HepG2 (cell line): Measurements from ENCODE around the gene SLCO3A1. TPM values are rescaled to one million over a fixed set of nuclear protein-coding genes. Genes with fewer than 3 reads are reported as not detected.

Experiments
- ATAC-seq: fragments of 200-7000 bp; cut with Tn5 transposase; 3 replicates; pipeline ENCODE4 v1.9.1; 2020; ENCODE audit warnings: mild to moderate bottlenecking, moderate library complexity
- BruUV-seq: library from RNA; stranded (reverse); fragments of 400-500 nt; replicated peaks from 2 replicates; lab custom pipeline; 2021; lab: Mats Ljungman, UMichigan
- CTCF ChIA-PET: fragments of 300-600 bp; formaldehyde crosslinking; extraction: SDS; loops from one replicate; lab custom pipeline; 2021; ENCODE audit warnings: low total read pairs, inconsistent platforms, low intra/inter-chr PET ratio; lab: Yijun Ruan, JAX
- POLR2A ChIA-PET: fragments of 350-600 bp; sonication (Branson Sonifier 250); formaldehyde crosslinking; loops from one replicate; lab custom pipeline; 2020; ENCODE audit warnings: antibody characterized with exemption, inconsistent platforms; lab: Yijun Ruan, JAX
- DNase-seq: peaks from one replicate; pipeline ENCODE4 v3.0.0-alpha.2; 2015; ENCODE audit warnings: low spot score
- FAIRE-seq: peaks from 3 replicates; lab custom pipeline; 2011; peaks lifted over from hg19 to GRCh38; lab: Jason Lieb, UNC
- H2AFZ ChIP-seq: one replicate; pipeline ENCODE4 v1.6.1; 2011; ENCODE audit warnings: low read length, inconsistent platforms
- H3K27ac ChIP-seq: fragments of 300-600 bp; 3 replicates; pipeline ENCODE4 v1.8.0; 2011; ENCODE audit warnings: mixed run types, mild to moderate bottlenecking, mixed read lengths, low read length, inconsistent platforms; ENCODE audit not compliant: insufficient read depth; ENCODE audit errors: extremely low read length
- H3K27me3 ChIP-seq, 2 experiments: fragments of 200-600 bp in 1 of 2; 2 replicates in 1 of 2; 3 replicates in 1 of 2; pipeline versions ENCODE4 v1.6.0 to v1.8.0; 2011; ENCODE audit warnings: low read length in 2 of 2, mild to moderate bottlenecking in 2 of 2, moderate library complexity in 2 of 2, inconsistent platforms in 1 of 2; ENCODE audit not compliant: insufficient read depth in 2 of 2, control insufficient read depth in 1 of 2
- H3K36me3 ChIP-seq, 2 experiments: fragments of 200-600 bp in 1 of 2; replicated peaks in 1 of 2; 2 replicates in 1 of 2; 3 replicates in 1 of 2; pipeline versions ENCODE4 v1.5.1 to v1.8.0; 2011; ENCODE audit warnings: low read length in 2 of 2, inconsistent platforms in 1 of 2; ENCODE audit not compliant: insufficient read depth in 2 of 2, control insufficient read depth in 1 of 2
- H3K4me1 ChIP-seq: 2 replicates; pipeline ENCODE4 v1.5.1; 2012; ENCODE audit warnings: low read length, inconsistent platforms; ENCODE audit not compliant: insufficient read depth
- H3K4me2 ChIP-seq: 2 replicates; pipeline ENCODE4 v1.6.0; 2011; ENCODE audit warnings: low read depth, low read length, inconsistent platforms
- H3K4me3 ChIP-seq, 3 experiments: fragments of 200-600 bp in 1 of 3; sonication (generic), shearing (Covaris generic) in 1 of 3; replicated peaks in 1 of 3; 2 replicates each; pipeline ENCODE4 v1.5.1; 2011 to 2016; ENCODE audit warnings: low read length in 3 of 3, inconsistent platforms in 2 of 3, low read depth in 2 of 3, mild to moderate bottlenecking in 2 of 3, control low read depth in 1 of 3, mixed read lengths in 1 of 3; ENCODE audit not compliant: insufficient read depth in 1 of 3
- H3K79me2 ChIP-seq: one replicate; pipeline ENCODE4 v1.6.1; 2011; ENCODE audit warnings: low read length, inconsistent platforms; ENCODE audit not compliant: insufficient read depth
- H3K9ac ChIP-seq: 2 replicates; pipeline ENCODE4 v1.6.0; 2011; ENCODE audit warnings: mild to moderate bottlenecking, low read depth, low read length, inconsistent platforms; ENCODE audit not compliant: insufficient read depth
- H3K9me3 ChIP-seq: 2 replicates; pipeline ENCODE4 v1.5.1; 2012; ENCODE audit warnings: mild to moderate bottlenecking, low read length
- H4K20me1 ChIP-seq: 2 replicates; pipeline ENCODE4 v1.6.0; 2011; ENCODE audit warnings: inconsistent platforms, mild to moderate bottlenecking, low read length, moderate library complexity; ENCODE audit not compliant: insufficient read depth
- AHDC1 ChIP-seq: sonication (generic); formaldehyde crosslinking; IDR thresholded peaks from 2 replicates; pipeline ENCODE4 v1.5.1; 2020; ENCODE audit warnings: mild to moderate bottlenecking, missing genetic modification reagents, borderline replicate concordance
- EEA1 ChIP-seq: sonication (generic); formaldehyde crosslinking; IDR thresholded peaks from 2 replicates; pipeline ENCODE4 v1.5.1; 2020; ENCODE audit warnings: mild to moderate bottlenecking, missing genetic modification reagents, borderline replicate concordance
- GATAD1 ChIP-seq: IDR thresholded peaks from 2 replicates; pipeline ENCODE4 v1.6.1; 2016; ENCODE audit warnings: missing genetic modification reagents, missing compliant biosample characterization
- RFX5 ChIP-seq: IDR thresholded peaks from 2 replicates; pipeline ENCODE4 v1.6.1; 2011; ENCODE audit warnings: low read depth, low read length, improper control_type of control experiment
- SAFB2 ChIP-seq: sonication (generic); formaldehyde crosslinking; IDR thresholded peaks from 2 replicates; pipeline ENCODE4 v1.5.1; 2020; ENCODE audit warnings: missing genetic modification reagents, low read depth, mild to moderate bottlenecking, borderline replicate concordance
- TCF7L2 ChIP-seq: IDR thresholded peaks from 2 replicates; pipeline ENCODE4 v1.6.1; 2011; ENCODE audit warnings: mild to moderate bottlenecking, low read depth, low read length, moderate library complexity
- TEAD2 ChIP-seq: sonication (generic); formaldehyde crosslinking; IDR thresholded peaks from 2 replicates; pipeline ENCODE4 v1.9.0; 2021; ENCODE audit warnings: missing genetic modification reagents
- ZFP62 ChIP-seq: sonication (generic); formaldehyde crosslinking; IDR thresholded peaks from 2 replicates; pipeline ENCODE4 v1.4.0; 2020; ENCODE audit warnings: missing genetic modification reagents
- ZNF264 ChIP-seq: sonication (generic); formaldehyde crosslinking; IDR thresholded peaks from 2 replicates; pipeline ENCODE4 v1.4.0; 2020; ENCODE audit warnings: missing genetic modification reagents
- ZNF430 ChIP-seq: sonication (generic); formaldehyde crosslinking; IDR thresholded peaks from 2 replicates; pipeline ENCODE4 v1.9.0; 2021; ENCODE audit warnings: mild to moderate bottlenecking, missing genetic modification reagents
- ZNF747 ChIP-seq: sonication (generic); formaldehyde crosslinking; IDR thresholded peaks from 2 replicates; pipeline ENCODE4 v1.8.1; 2023; ENCODE audit warnings: missing genetic modification reagents, mild to moderate bottlenecking, borderline replicate concordance
- ZNF777 ChIP-seq: sonication (generic); formaldehyde crosslinking; IDR thresholded peaks from 2 replicates; pipeline ENCODE4 v1.4.0; 2020; ENCODE audit warnings: missing genetic modification reagents
- ZNF780A ChIP-seq: sonication (generic); formaldehyde crosslinking; IDR thresholded peaks from 2 replicates; pipeline ENCODE4 v1.8.0; 2022; ENCODE audit warnings: mild to moderate bottlenecking, missing genetic modification reagents, moderate library complexity
- WGBS: methylation state at CpG from one replicate; pipeline ENCODE4 v1.1.6; 2017; ENCODE audit warnings: low lambda C conversion rate; 5-methylcytosine and 5-hydroxymethylcytosine counted together
- in situ Hi-C: cut with HindIII; loops from 2 replicates; pipeline ENCODE4 v1.10.0; 2017; ENCODE audit warnings: low pct_unique_long_range_greater_than_20kb; ENCODE audit not compliant: extremely low pct_ligation_motif_present
- intact Hi-C: fragments of 100-400 bp; cut with micrococcal nuclease; formaldehyde crosslinking; loops from one replicate; pipeline ENCODE4 v1.10.0; 2022; ENCODE audit not compliant: unreplicated experiment
- polyA plus RNA-seq, 8 experiments: library from polyadenylated mRNA; depleted of rRNA in 3 of 8; stranded (reverse) in 7 of 8; unstranded in 1 of 8; fragments of >200 nt; fragmentation: Illumina TruSeq in 4 of 8; extraction: Trizol in 4 of 8; gene quantifications; 2 replicates each; pipeline versions ENCODE4 v1.2.1 to v1.2.3, GENCODE V29; 2011 to 2016; ENCODE audit warnings: low read depth in 4 of 8, missing spikeins in 1 of 8, mixed read lengths in 1 of 8; ENCODE audit not compliant: insufficient read depth in 1 of 8
- total RNA-seq, 5 experiments: library from RNA; depleted of rRNA; stranded (reverse); fragments of >200 nt; fragmentation: Illumina TruSeq; extraction: Trizol; gene quantifications; 2 replicates each; pipeline ENCODE4 v1.2.3, GENCODE V29; 2016; ENCODE audit warnings: low read depth in 1 of 5

SLCO3A1 gene
- total and polyA plus RNA-seq, 2 of the 13 experiments (the other 11 are each of a cell fraction or from before 2014, with no cell fraction given) = 0.02 TPM; not detected in 1

- H2AFZ ChIP-seq = no peak overlapping the region
- H3K9ac ChIP-seq = no peak overlapping the region
- DNase-seq (no peak), FAIRE-seq (no peak), ATAC-seq (no peak)
- no peaks in the 10 kb centered on the region for H4K20me1 ChIP-seq
- BruUV-seq = no TSS peak
- CTCF ChIA-PET = no interaction called here
- H3K79me2 ChIP-seq = no peaks in the 10 kb centered on the region
- no peak overlapping the region for H3K4me3 ChIP-seq
- WGBS = 0% methylated on average over 1 of the region's 1 CpG
- H3K4me2 ChIP-seq = no peak overlapping the region
- no peaks in the 10 kb centered on the region for H3K9me3 ChIP-seq
- intact Hi-C loops = no loop called here
- POLR2A ChIA-PET = no interaction called here
- H3K36me3 ChIP-seq = no peaks in the 10 kb centered on the region
- no peaks in the 10 kb centered on the region for H3K4me1 ChIP-seq
- no peak for TF ChIP-seq RFX5
- TF ChIP-seq AHDC1 (CRISPR knock-in tag) = no peak
- TF ChIP-seq ZNF780A (CRISPR knock-in tag) = no peak
- no peak for TF ChIP-seq TCF7L2
- TF ChIP-seq SAFB2 = no peak
- TF ChIP-seq ZNF430 = no peak
- TF ChIP-seq ZNF777 (CRISPR knock-in tag) = no peak
- no peak for TF ChIP-seq ZNF264 (CRISPR knock-in tag)
- no peak for TF ChIP-seq ZNF747 (CRISPR knock-in tag)
- no peak for TF ChIP-seq GATAD1 (CRISPR knock-in tag)
- TF ChIP-seq TEAD2 = no peak
- no peak for TF ChIP-seq ZFP62 (CRISPR knock-in tag)
- TF ChIP-seq EEA1 = no peak
- H3K27ac ChIP-seq = no peak overlapping the region
- in situ Hi-C loops = no loop called here
- peaks cover 0 to 12% of the 10 kb centered on the region in 2 experiments; a peak in 3 of 5 replicates for H3K27me3 ChIP-seq
Measured at GRCh38 chr15:91952216-91952615, 98.7 kb downstream of the SLCO3A1 start.
